Natural killer cell (primary cell): Measurements from ENCODE around the gene TMEM59. TPM values are rescaled to one million over a fixed set of nuclear protein-coding genes. Genes with fewer than 3 reads are reported as not detected.
"Not testable (repeated sequence)": the region's sequence is repeated elsewhere in the genome, so short reads cannot be mapped to it uniquely, and the experiment has no call there.

ENCODE experiments used
- ATAC-seq, 3 donors: fragments of 150-1000 bp in 2 of 3; fragments of 200-7000 bp in 1 of 3; cut with Tn5 transposase; 1 replicate in 1 of 3; 2 replicates in 2 of 3; pipeline ENCODE4 v1.10.0; 2021; ENCODE audit warnings: mild to moderate bottlenecking in 2 of 3, moderate library complexity in 2 of 3
- DNase-seq, 2 donors: peaks; one replicate each; pipeline versions ENCODE4 v3.0.0 to v3.0.0-alpha.2; 2013 to 2021; ENCODE audit warnings: mixed read lengths in 1 of 2
- H3K27ac ChIP-seq: one replicate; pipeline ENCODE4 v1.5.1; 2013; ENCODE audit warnings: mild to moderate bottlenecking, low read length
- H3K27me3 ChIP-seq: one replicate; pipeline ENCODE4 v1.6.1; 2013; ENCODE audit warnings: low read length; ENCODE audit not compliant: control insufficient read depth, insufficient read depth
- H3K36me3 ChIP-seq: one replicate; pipeline ENCODE4 v1.6.1; 2013; ENCODE audit warnings: low read length; ENCODE audit not compliant: control insufficient read depth, insufficient read depth
- H3K4me1 ChIP-seq: one replicate; pipeline ENCODE4 v1.6.1; 2013; ENCODE audit warnings: low read length; ENCODE audit not compliant: control insufficient read depth, insufficient read depth
- H3K4me3 ChIP-seq: one replicate; pipeline ENCODE4 v1.5.1; 2013; ENCODE audit warnings: low read length
- H3K9me3 ChIP-seq: one replicate; pipeline ENCODE4 v1.6.1; 2013; ENCODE audit warnings: low read length; ENCODE audit not compliant: control insufficient read depth, insufficient read depth
- H3K27ac Mint-ChIP-seq, 2 donors: one replicate each; pipeline ENCODE4 v1.8.0; 2022; ENCODE audit warnings: mild to moderate bottlenecking in 2 of 2, mixed read lengths in 2 of 2, moderate library complexity in 1 of 2
- H3K27me3 Mint-ChIP-seq, 2 donors: one replicate each; pipeline ENCODE4 v1.8.0; 2022; ENCODE audit warnings: low read depth in 2 of 2, mixed read lengths in 2 of 2
- H3K36me3 Mint-ChIP-seq: one replicate; pipeline ENCODE4 v1.8.0; 2022; ENCODE audit warnings: mixed read lengths
- H3K4me1 Mint-ChIP-seq, 2 donors: one replicate each; pipeline ENCODE4 v1.8.0; 2022; ENCODE audit warnings: mixed read lengths in 2 of 2
- H3K4me3 Mint-ChIP-seq: one replicate; pipeline ENCODE4 v1.8.0; 2022; ENCODE audit warnings: mild to moderate bottlenecking, moderate library complexity, mixed read lengths
- H3K9me3 Mint-ChIP-seq, 2 donors: one replicate each; pipeline ENCODE4 v1.8.0; 2022; ENCODE audit warnings: mixed read lengths in 2 of 2
- CTCF ChIP-seq: fragments of 200-600 bp; IDR thresholded peaks from one replicate; pipeline ENCODE4 v1.8.0; 2022; ENCODE audit warnings: antibody characterized with exemption
- WGBS: methylation state at CpG from one replicate; pipeline ENCODE4 v1.1.7; 2013; ENCODE audit warnings: missing lambda C conversion rate; ENCODE audit not compliant: insufficient coverage; 5-methylcytosine and 5-hydroxymethylcytosine counted together
- intact Hi-C: fragments of 100-400 bp; cut with micrococcal nuclease; formaldehyde crosslinking; loops from one replicate; pipeline ENCODE4 v1.14.2; 2022
- total RNA-seq, 4 donors: library from RNA; stranded (reverse); fragments of 120-200 nt in 1 of 4; gene quantifications; one replicate each; pipeline versions ENCODE4 v1.2.3 to v1.2.4, GENCODE V29; 2013 to 2022

Gene TMEM59
- total RNA-seq, 3 donors from 2014 or later (not counting 1 experiment from before 2014, with no cell fraction given), result 187 to 202 (median 199) TPM

GRCh38 chr1:54052431-54052933 lies 522 bp downstream of the TMEM59 start:
- H3K27me3 Mint-ChIP-seq, result no peaks in the 10 kb centered on the region
- peak overlapping the region; percentile 88 for H3K4me3 ChIP-seq
- H3K36me3 Mint-ChIP-seq, result no peaks in the 10 kb centered on the region
- intact Hi-C loops, result loop anchor here (2.0 to 5.0 kb wide), 2 partner anchors 355 to 436 kb away; partner anchors contain the start of gene SSBP3
- H3K4me3 Mint-ChIP-seq, result no peak overlapping the region
- H3K27ac Mint-ChIP-seq, result no peak overlapping the region
- ATAC-seq (peak in 2 of 3 donors; percentile 9 to 22), DNase-seq (peak; percentile 21 to 69)
- H3K36me3 ChIP-seq, result peaks cover 5% of the 10 kb centered on the region
- H3K9me3 ChIP-seq, result no peaks in the 10 kb centered on the region
- H3K9me3 Mint-ChIP-seq, result no peaks in the 10 kb centered on the region
- H3K4me1 Mint-ChIP-seq, result peaks cover 24 to 30% of the 10 kb centered on the region in 2 donors
- no peak for TF ChIP-seq CTCF
- peak overlapping the region; percentile 84 for H3K27ac ChIP-seq
- no peaks in the 10 kb centered on the region for H3K27me3 ChIP-seq
- WGBS, result 0% methylated on average over 23 of the region's 23 CpGs
- peaks cover 35% of the 10 kb centered on the region for H3K4me1 ChIP-seq

GRCh38 chr1:54051933-54052430 lies 1.0 kb downstream of the TMEM59 start:
- H3K4me3 Mint-ChIP-seq, result no peak overlapping the region

GRCh38 chr1:54050435-54050834 lies 2.6 kb downstream of the TMEM59 start:
- not testable (repeated sequence) for H3K4me3 Mint-ChIP-seq, H3K9me3 Mint-ChIP-seq, H3K36me3 Mint-ChIP-seq, DNase-seq, H3K27me3 Mint-ChIP-seq, ATAC-seq, H3K27ac Mint-ChIP-seq, H3K27me3 ChIP-seq, H3K36me3 ChIP-seq, H3K4me3 ChIP-seq, H3K27ac ChIP-seq, H3K9me3 ChIP-seq
- peaks cover 35% of the 10 kb centered on the region for H3K4me1 ChIP-seq
- 96% methylated on average over 12 of the region's 12 CpGs for WGBS
- intact Hi-C loops, result loop anchor here (5.0 kb wide), 1 partner anchor 357 kb away; the partner anchor contains the start of gene SSBP3
- peaks cover 29 to 40% of the 10 kb centered on the region in 2 donors for H3K4me1 Mint-ChIP-seq

More at GRCh38 chr1:54051933-54052430, 1.0 kb downstream of the TMEM59 start:
- Histone ChIP-seq H3K27me3 (no peaks in the 10 kb centered on the region), H3K27ac (peak overlapping the region; percentile 84), H3K4me3 (peak overlapping the region; percentile 88), H3K4me1 (peaks cover 35% of the 10 kb centered on the region), H3K36me3 (peaks cover 2% of the 10 kb centered on the region), H3K9me3 (no peaks in the 10 kb centered on the region)
- H3K36me3 Mint-ChIP-seq, result no peaks in the 10 kb centered on the region
- no peaks in the 10 kb centered on the region for H3K27me3 Mint-ChIP-seq
- no peak for TF ChIP-seq CTCF
- intact Hi-C loops, result loop anchor here (2.0 to 5.0 kb wide), 2 partner anchors 355 to 437 kb away; partner anchors contain the start of gene SSBP3
- H3K27ac Mint-ChIP-seq, result no peak overlapping the region
- no peaks in the 10 kb centered on the region for H3K9me3 Mint-ChIP-seq
- DNase-seq (peak in 1 of 2 donors; percentile 17), ATAC-seq (no peak)
- WGBS, result 7% methylated on average over 6 of the region's 8 CpGs
- peaks cover 27 to 35% of the 10 kb centered on the region in 2 donors for H3K4me1 Mint-ChIP-seq

GRCh38 chr1:54047384-54048305 lies 5.4 kb downstream of the TMEM59 start:
- Histone ChIP-seq H3K27ac (no peak overlapping the region), H3K4me1 (peaks cover 25% of the 10 kb centered on the region), H3K4me3 (no peak overlapping the region), H3K9me3 (no peaks in the 10 kb centered on the region), H3K36me3 (peaks cover 29% of the 10 kb centered on the region), H3K27me3 (no peaks in the 10 kb centered on the region)
- Mint-ChIP-seq H3K9me3 (no peaks in the 10 kb centered on the region), H3K27me3 (no peaks in the 10 kb centered on the region), H3K36me3 (peaks cover 9% of the 10 kb centered on the region), H3K4me3 (no peak overlapping the region), H3K27ac (peak overlapping the region; percentile 28 to 70), H3K4me1 (peaks cover 26 to 38% of the 10 kb centered on the region in 2 donors)
- ATAC-seq, result no peak
- 86% methylated on average over 2 of the region's 5 CpGs for WGBS
- intact Hi-C loops, result no loop called here
- TF ChIP-seq CTCF, result no peak
- DNase-seq, result no peak
